OCI-LY7 (cell line): ENCODE measurements around the gene STAT2.
"Not testable (repeated sequence)": the region's sequence is repeated elsewhere in the genome, so short reads cannot be mapped to it uniquely, and the experiment has no call there.

Experiments used
- CTCF ChIP-seq: fragments of 200-600 bp; sonication (generic); conservative IDR thresholded peaks from 2 replicates; pipeline ENCODE4 v1.5.1; 2014; ENCODE audit warnings: mild to moderate bottlenecking, antibody characterized with exemption, low read length, moderate library complexity, mixed read lengths
- EZH2phosphoT487 ChIP-seq: fragments of 200-600 bp; sonication (generic); IDR thresholded peaks from 2 replicates; pipeline ENCODE4 v1.6.1; 2018; ENCODE audit warnings: low read depth, borderline replicate concordance, mild to moderate bottlenecking, mixed run types, antibody characterized with exemption, low read length, moderate library complexity, mixed read lengths

- TF ChIP-seq CTCF, EZH2phosphoT487: not testable (repeated sequence)
These were observed 17.6 kb downstream of the STAT2 start for GRCh38 chr12:56342290-56342689.
